IMR-90 (cell line): ENCODE data around the gene USP31. TPM values are rescaled to one million over a fixed set of nuclear protein-coding genes. Genes with fewer than 3 reads are reported as not detected.

Experiments
- ATAC-seq: fragments of 200-7000 bp; cut with Tn5 transposase; 2 replicates; pipeline ENCODE4 v1.9.1; 2020; ENCODE audit warnings: low read depth, mild to moderate bottlenecking, moderate library complexity
- BruUV-seq: library from RNA; stranded (reverse); fragments of 400-500 nt; replicated peaks from 2 replicates; lab custom pipeline; 2021; lab: Mats Ljungman, UMichigan
- CTCF ChIA-PET: fragments of 300-600 bp; formaldehyde crosslinking; extraction: SDS; loops from one replicate; lab custom pipeline; 2021; ENCODE audit warnings: antibody characterized with exemption; lab: Yijun Ruan, JAX
- POLR2A ChIA-PET: fragments of 300-600 bp; sonication (Branson Sonifier 250); formaldehyde crosslinking; loops from one replicate; lab custom pipeline; 2022; ENCODE audit warnings: antibody characterized with exemption; ENCODE audit not compliant: unreplicated experiment; lab: Charles Lee
- DNase-seq: peaks from one replicate; pipeline ENCODE4 v3.0.0; 2013
- H2AFZ ChIP-seq: replicated peaks from 2 replicates; pipeline ENCODE3; 2013; ENCODE audit warnings: low read length, mild to moderate bottlenecking; ENCODE audit not compliant: poor library complexity
- H2AK5ac ChIP-seq: 2 replicates; pipeline ENCODE4 v1.6.1; 2013; ENCODE audit warnings: low read depth, low read length, inconsistent platforms
- H2AK9ac ChIP-seq: replicated peaks from 2 replicates; pipeline ENCODE3; 2013; ENCODE audit warnings: mild to moderate bottlenecking, low read depth, low read length, moderate library complexity; ENCODE audit not compliant: poor library complexity
- H2BK120ac ChIP-seq: 2 replicates; pipeline ENCODE4 v1.6.1; 2013; ENCODE audit warnings: low read depth, low read length, inconsistent platforms
- H2BK15ac ChIP-seq: 3 replicates; pipeline ENCODE4 v1.6.1; 2013; ENCODE audit warnings: low read depth, low read length, inconsistent platforms
- H2BK20ac ChIP-seq: 2 replicates; pipeline ENCODE4 v1.6.1; 2013; ENCODE audit warnings: low read depth, mild to moderate bottlenecking, inconsistent platforms, low read length, moderate library complexity
- H2BK5ac ChIP-seq: 2 replicates; pipeline ENCODE4 v1.6.1; 2013; ENCODE audit warnings: mild to moderate bottlenecking, low read depth, low read length, inconsistent platforms; ENCODE audit not compliant: poor library complexity, severe bottlenecking
- H3K14ac ChIP-seq: replicated peaks from 2 replicates; pipeline ENCODE4 v1.6.1; 2013; ENCODE audit warnings: low read depth, low read length, inconsistent platforms
- H3K18ac ChIP-seq: 2 replicates; pipeline ENCODE4 v1.6.1; 2013; ENCODE audit warnings: low read depth, low read length, control low read depth
- H3K23ac ChIP-seq: 2 replicates; pipeline ENCODE4 v1.6.1; 2013; ENCODE audit warnings: low read depth, low read length, inconsistent platforms
- H3K27ac ChIP-seq: 2 replicates; pipeline ENCODE4 v1.5.1; 2013; ENCODE audit warnings: mild to moderate bottlenecking, control low read depth, low read length; ENCODE audit not compliant: insufficient read depth
- H3K27me3 ChIP-seq: 2 replicates; pipeline ENCODE4 v1.6.1; 2013; ENCODE audit warnings: low read length; ENCODE audit not compliant: control insufficient read depth, insufficient read depth
- H3K36me3 ChIP-seq: 2 replicates; pipeline ENCODE4 v1.6.1; 2013; ENCODE audit warnings: low read length, mixed read lengths; ENCODE audit not compliant: control insufficient read depth, insufficient read depth
- H3K4ac ChIP-seq: 2 replicates; pipeline ENCODE4 v1.6.1; 2013; ENCODE audit warnings: low read depth, low read length, inconsistent platforms
- H3K4me1 ChIP-seq: 2 replicates; pipeline ENCODE4 v1.6.1; 2013; ENCODE audit warnings: low read length, mixed read lengths; ENCODE audit not compliant: control insufficient read depth, insufficient read depth
- H3K4me2 ChIP-seq: 2 replicates; pipeline ENCODE4 v1.6.1; 2013; ENCODE audit warnings: low read depth, mild to moderate bottlenecking, control low read depth, low read length, moderate library complexity
- H3K4me3 ChIP-seq: 2 replicates; pipeline ENCODE4 v1.5.1; 2013; ENCODE audit warnings: low read depth, mild to moderate bottlenecking, control low read depth, low read length, moderate library complexity; ENCODE audit not compliant: insufficient read depth
- H3K56ac ChIP-seq: 2 replicates; pipeline ENCODE4 v1.6.1; 2013; ENCODE audit warnings: low read length, inconsistent platforms; ENCODE audit not compliant: insufficient read depth; ENCODE audit errors: extremely low read depth
- H3K79me1 ChIP-seq, 2 experiments: 2 replicates each; pipeline ENCODE4 v1.6.1; 2013; ENCODE audit warnings: low read length in 2 of 2, inconsistent platforms in 1 of 2, low read depth in 1 of 2
- H3K9ac ChIP-seq: 2 replicates; pipeline ENCODE4 v1.6.1; 2013; ENCODE audit warnings: low read depth, low read length, control low read depth
- H3K9me1 ChIP-seq: 2 replicates; pipeline ENCODE4 v1.6.1; 2013; ENCODE audit warnings: low read length, inconsistent platforms; ENCODE audit not compliant: insufficient read depth
- H3K9me3 ChIP-seq: 2 replicates; pipeline ENCODE4 v1.6.1; 2013; ENCODE audit warnings: low read length; ENCODE audit not compliant: control insufficient read depth, insufficient read depth
- H4K20me1 ChIP-seq: 2 replicates; pipeline ENCODE4 v1.6.1; 2013; ENCODE audit warnings: low read length, inconsistent platforms; ENCODE audit not compliant: insufficient read depth
- H4K5ac ChIP-seq: 2 replicates; pipeline ENCODE4 v1.6.1; 2013; ENCODE audit warnings: mild to moderate bottlenecking, low read depth, low read length, control low read depth
- H4K8ac ChIP-seq, 2 experiments: 2 replicates each; pipeline ENCODE4 v1.6.1; 2013; ENCODE audit warnings: low read depth in 2 of 2, low read length in 2 of 2, control low read depth in 1 of 2, inconsistent platforms in 1 of 2
- H4K91ac ChIP-seq: 2 replicates; pipeline ENCODE4 v1.6.1; 2013; ENCODE audit warnings: low read depth, low read length, inconsistent platforms; ENCODE audit not compliant: insufficient read depth
- BHLHE40 ChIP-seq: fragments of 150-350 bp; IDR thresholded peaks from 2 replicates; pipeline ENCODE4 v1.6.1; 2016; ENCODE audit warnings: mild to moderate bottlenecking, low read depth, low read length
- CEBPB ChIP-seq: IDR thresholded peaks from 2 replicates; pipeline ENCODE4 v1.6.1; 2012; ENCODE audit warnings: low read depth, low read length, improper control_type of control experiment
- CHD1 ChIP-seq: IDR thresholded peaks from 2 replicates; pipeline ENCODE4 v1.6.1; 2012; ENCODE audit warnings: low read depth, low read length, improper control_type of control experiment
- CTCF ChIP-seq: conservative IDR thresholded peaks from 2 replicates; pipeline ENCODE4 v1.5.1; 2012; ENCODE audit warnings: mild to moderate bottlenecking, low read depth, low read length, improper control_type of control experiment
- ELK1 ChIP-seq: fragments of 150-350 bp; IDR thresholded peaks from 2 replicates; pipeline ENCODE4 v1.6.1; 2016; ENCODE audit warnings: low read depth, mild to moderate bottlenecking, low read length, moderate library complexity, borderline replicate concordance
- FOS ChIP-seq: fragments of 150-350 bp; IDR thresholded peaks from 2 replicates; pipeline ENCODE4 v1.6.1; 2016; ENCODE audit warnings: low read depth, low read length
- MAFK ChIP-seq: IDR thresholded peaks from 2 replicates; pipeline ENCODE4 v1.6.1; 2012; ENCODE audit warnings: low read depth, low read length, improper control_type of control experiment
- MAZ ChIP-seq: IDR thresholded peaks from 2 replicates; pipeline ENCODE4 v1.6.1; 2012; ENCODE audit warnings: low read depth, mild to moderate bottlenecking, low read length, improper control_type of control experiment, moderate library complexity, borderline replicate concordance
- MXI1 ChIP-seq: IDR thresholded peaks from 2 replicates; pipeline ENCODE4 v1.6.1; 2012; ENCODE audit warnings: low read depth, mild to moderate bottlenecking, low read length, moderate library complexity, borderline replicate concordance
- NFE2L2 ChIP-seq: fragments of 150-350 bp; IDR thresholded peaks from 2 replicates; pipeline ENCODE4 v1.6.1; 2016; ENCODE audit warnings: low read depth, mild to moderate bottlenecking, low read length
- POLR2A ChIP-seq: IDR thresholded peaks from 2 replicates; pipeline ENCODE4 v1.6.1; 2012; ENCODE audit warnings: mild to moderate bottlenecking, low read depth, low read length
- RAD21 ChIP-seq: IDR thresholded peaks from 2 replicates; pipeline ENCODE4 v1.6.1; 2012; ENCODE audit warnings: low read length, improper control_type of control experiment
- RCOR1 ChIP-seq: IDR thresholded peaks from 2 replicates; pipeline ENCODE4 v1.6.1; 2012; ENCODE audit warnings: mild to moderate bottlenecking, low read length, improper control_type of control experiment; ENCODE audit not compliant: insufficient replicate concordance
- RFX5 ChIP-seq: IDR thresholded peaks from 2 replicates; pipeline ENCODE4 v1.8.0; 2012; ENCODE audit warnings: low read depth, mild to moderate bottlenecking, low read length, moderate library complexity
- SMC3 ChIP-seq: fragments of 150-350 bp; IDR thresholded peaks from 2 replicates; pipeline ENCODE4 v1.6.1; 2016; ENCODE audit warnings: low read depth, mild to moderate bottlenecking, antibody characterized with exemption, low read length, moderate library complexity
- USF2 ChIP-seq: fragments of 150-350 bp; IDR thresholded peaks from 2 replicates; pipeline ENCODE4 v1.6.1; 2017; ENCODE audit warnings: mild to moderate bottlenecking, antibody characterized with exemption, low read length, low read depth
- WGBS, 2 experiments: methylation state at CpG; one replicate each; pipeline versions ENCODE4 v1.1.5 to v1.1.7; 2013; ENCODE audit warnings: missing lambda C conversion rate in 2 of 2; ENCODE audit not compliant: insufficient read length in 1 of 2; ENCODE audit errors: extremely low coverage in 2 of 2; 5-methylcytosine and 5-hydroxymethylcytosine counted together
- dilution Hi-C: fragments of 300-500 bp; cut with HindIII; formaldehyde crosslinking; loops from one replicate; pipeline ENCODE4 v1.14.3; 2018; ENCODE audit warnings: low sequenced_read_pairs; ENCODE audit not compliant: unreplicated experiment
- in situ Hi-C: fragments of 300-500 bp; cut with MboI; formaldehyde crosslinking; loops from 3 replicates; pipeline ENCODE4 v1.14.3; 2019; ENCODE audit warnings: low sequenced_read_pairs, inconsistent platforms, mixed read lengths
- intact Hi-C: fragments of 100-400 bp; cut with micrococcal nuclease; formaldehyde crosslinking; loops from 2 replicates; pipeline ENCODE4 v1.10.0; 2022
- polyA plus RNA-seq, 3 experiments: library from polyadenylated mRNA; depleted of rRNA; stranded (reverse); fragments of >200 nt; gene quantifications; 2 replicates each; pipeline ENCODE4 v1.2.3, GENCODE V29; 2012; ENCODE audit warnings: low replicate concordance in 1 of 3
- total RNA-seq: library from RNA; depleted of rRNA; stranded (reverse); fragments of >200 nt; gene quantifications from 2 replicates; pipeline ENCODE4 v1.2.3, GENCODE V29; 2012

The USP31 gene
- total and polyA plus RNA-seq, 2 of the 4 experiments (the other 2 are of a cell fraction): 2.9 to 3.4 TPM

- no peak overlapping the region for H2AFZ ChIP-seq
- no peak overlapping the region for H2BK5ac ChIP-seq
- no peak overlapping the region for H2AK5ac ChIP-seq
- ATAC-seq (no peak), DNase-seq (no peak)
- H2BK120ac ChIP-seq: no peak overlapping the region
- no peak overlapping the region for H2AK9ac ChIP-seq
- no peak overlapping the region for H3K27ac ChIP-seq
- H3K4me2 ChIP-seq: no peak overlapping the region
- H4K8ac ChIP-seq: no peak overlapping the region
- H3K14ac ChIP-seq: no peak overlapping the region
- H4K5ac ChIP-seq: no peak overlapping the region
- 0 out of 2 replicates have a peak, but pooled peaks cover 4% of the 10 kb centered on the region for H3K9me1 ChIP-seq
- H3K4ac ChIP-seq: no peak overlapping the region
- dilution Hi-C loops (no loop called here), in situ Hi-C loops (no loop called here), intact Hi-C loops (no loop called here)
- no peak overlapping the region for H4K91ac ChIP-seq
- H3K9me3 ChIP-seq: no peaks in the 10 kb centered on the region
- H2BK15ac ChIP-seq: no peak overlapping the region
- no peak overlapping the region for H3K56ac ChIP-seq
- H4K20me1 ChIP-seq: no peaks in the 10 kb centered on the region
- ChIA-PET CTCF (interaction anchor here (0.9 to 1.0 kb wide), 2 partner anchors 8 to 10 kb away, joined by 3 read pairs; no protein-coding TSS in a partner anchor), POLR2A (no interaction called here)
- no peak overlapping the region for H3K18ac ChIP-seq
- no peak overlapping the region for H3K23ac ChIP-seq
- H3K4me3 ChIP-seq: no peak overlapping the region
- no TSS peak for BruUV-seq
- no peaks in the 10 kb centered on the region for H3K79me1 ChIP-seq
- peaks cover 12% of the 10 kb centered on the region for H3K36me3 ChIP-seq
- no peak overlapping the region for H3K9ac ChIP-seq
- no peaks in the 10 kb centered on the region for H3K4me1 ChIP-seq
- TF ChIP-seq BHLHE40 (no peak), RAD21 (no peak), USF2 (no peak), FOS (no peak), CHD1 (no peak), MAZ (no peak), MXI1 (no peak), RFX5 (no peak), ELK1 (no peak), CEBPB (no peak), MAFK (no peak), NFE2L2 (no peak), RCOR1 (no peak), SMC3 (no peak), CTCF (no peak), POLR2A (no peak)
- H3K27me3 ChIP-seq: no peaks in the 10 kb centered on the region
- WGBS, 2 experiments: 100% methylated on average over 1 of the region's 9 CpGs; no CpG with 5 or more reads in 1 of the 2 experiments
- no peak overlapping the region for H2BK20ac ChIP-seq
Measured at GRCh38 chr16:23082161-23082788, 67.0 kb downstream of the USP31 start.
